Ureter (tissue), 1 donor: ENCODE measurements around the gene CEACAM3. TPM values are rescaled to one million over a fixed set of nuclear protein-coding genes. Genes with fewer than 3 reads are reported as not detected.

ENCODE experiments used
- DNase-seq: peaks from one replicate; pipeline ENCODE4 v3.0.0-alpha.2; 2020; ENCODE audit warnings: low spot score
- total RNA-seq: library from RNA; stranded (reverse); gene quantifications from one replicate; pipeline ENCODE4 v1.2.4, GENCODE V29; 2023
- donor health status: DM: yes; HTN: yes; CAD: no.

CEACAM3 gene
- total RNA-seq, 1 donor from 2014 or later: not detected

- no peak for DNase-seq
Observed at GRCh38 chr19:41844601-41845000, 48.2 kb downstream of the CEACAM3 start, which contains the start of gene LYPD4. Gene LYPD4 (minus strand): TSS chr19:41844683. CDS start chr19:41839285, 5,398 bp downstream.

GRCh38 chr19:41845001-41845050 is 48.4 kb downstream of the CEACAM3 start, which contains the start of gene DMRTC2:
Gene DMRTC2 (plus strand): TSS chr19:41845042. CDS start chr19:41847429, 2,387 bp downstream.
- no peak for DNase-seq

- DNase-seq: no peak
Observed at GRCh38 chr19:41845051-41845590, 48.7 kb downstream of the CEACAM3 start.

- DNase-seq: no peak
Observed at GRCh38 chr19:41847351-41848105, 51.1 kb downstream of the CEACAM3 start.

- DNase-seq: no peak
Observed at GRCh38 chr19:41848666-41849065, 52.3 kb downstream of the CEACAM3 start.

GRCh38 chr19:41849067-41849466 is 52.7 kb downstream of the CEACAM3 start:
- DNase-seq: no peak

- no peak for DNase-seq
Observed at GRCh38 chr19:41850381-41850780, 54.0 kb downstream of the CEACAM3 start.

GRCh38 chr19:41851456-41851855 is 55.1 kb downstream of the CEACAM3 start:
- DNase-seq: no peak

- DNase-seq: no peak
Observed at GRCh38 chr19:41853344-41853743, 57.0 kb downstream of the CEACAM3 start.

GRCh38 chr19:41853768-41854167 is 57.4 kb downstream of the CEACAM3 start:
- no peak for DNase-seq

GRCh38 chr19:41859213-41859617 is 62.8 kb downstream of the CEACAM3 start:
- DNase-seq: no peak

GRCh38 chr19:41859618-41860418 is 63.4 kb downstream of the CEACAM3 start, which contains the start of gene RPS19:
Gene RPS19 (plus strand): TSS chr19:41860255. CDS start chr19:41860775, 520 bp downstream.
- peak; percentile 99 for DNase-seq

GRCh38 chr19:41860419-41861115 is 64.2 kb downstream of the CEACAM3 start:
- DNase-seq: no peak

Other genes starting within 250 kb of the CEACAM3 start
- 3.6 TPM for gene CEACAM21, start 220.4 kb upstream of the CEACAM3 start, total RNA-seq
- gene CEACAM4, start 169.5 kb upstream of the CEACAM3 start, total RNA-seq: 2.4 TPM
- gene CEACAM7, start 108.3 kb upstream of the CEACAM3 start, total RNA-seq: 0.36 TPM
- 0.36 TPM for gene CEACAM5, start 88.0 kb upstream of the CEACAM3 start, total RNA-seq
- 0.86 TPM for gene CEACAM6, start 41.1 kb upstream of the CEACAM3 start, total RNA-seq
- gene LYPD4, start 48.1 kb downstream of the CEACAM3 start, total RNA-seq: not detected
- not detected for gene DMRTC2, start 48.5 kb downstream of the CEACAM3 start, total RNA-seq
- 1,844 TPM for gene RPS19, start 63.7 kb downstream of the CEACAM3 start, total RNA-seq
- 3.7 TPM for gene CD79A, start 80.7 kb downstream of the CEACAM3 start, total RNA-seq
- gene ARHGEF1, start 86.6 kb downstream of the CEACAM3 start, total RNA-seq: 120 TPM
- 0.36 TPM for gene ERFL, start 131.9 kb downstream of the CEACAM3 start, total RNA-seq
- 87.1 TPM for gene RABAC1, start 162.7 kb downstream of the CEACAM3 start, total RNA-seq
- gene ATP1A3, start 197.6 kb downstream of the CEACAM3 start, total RNA-seq: 0.52 TPM